Endothelial cell of umbilical vein (primary cell): ENCODE data around the gene KCNMA1. TPM values are rescaled to one million over a fixed set of nuclear protein-coding genes. Genes with fewer than 3 reads are reported as not detected.

ENCODE experiments used
- BruUV-seq: library from RNA; stranded (reverse); fragments of 400-500 nt; replicated peaks from 2 replicates; lab custom pipeline; 2021; lab: Mats Ljungman, UMichigan
- CTCF ChIA-PET: fragments of 300-600, 350-600 bp; sonication (Branson Sonifier 250); formaldehyde crosslinking; loops from one replicate; lab custom pipeline; 2021; ENCODE audit warnings: antibody characterized with exemption, inconsistent platforms; lab: Charles Lee
- POLR2A ChIA-PET: fragments of 300-600, 350-600 bp; sonication (Branson Sonifier 250); formaldehyde crosslinking; loops from one replicate; lab custom pipeline; 2021; ENCODE audit warnings: antibody characterized with exemption, inconsistent platforms; lab: Charles Lee
- DNase-seq: peaks from one replicate; pipeline ENCODE4 v3.0.0-alpha.2; 2011; ENCODE audit warnings: low read depth, low spot score
- FAIRE-seq: peaks from 2 replicates; lab custom pipeline; 2011; peaks lifted over from hg19 to GRCh38; lab: Jason Lieb, UNC
- H2AFZ ChIP-seq: 2 replicates; pipeline ENCODE4 v1.6.0; 2012; ENCODE audit warnings: low read depth, low read length, control low read depth, inconsistent platforms
- H3K27ac ChIP-seq: 2 replicates; pipeline ENCODE4 v1.5.1; 2011; ENCODE audit warnings: low read depth, mild to moderate bottlenecking, control low read depth, low read length, moderate library complexity; ENCODE audit not compliant: insufficient read depth
- H3K27me3 ChIP-seq, 2 experiments: 2 replicates each; pipeline versions ENCODE4 v1.6.0 to v1.6.1; 2011; ENCODE audit warnings: low read length in 2 of 2, mixed read lengths in 1 of 2; ENCODE audit not compliant: control insufficient read depth in 2 of 2, insufficient read depth in 2 of 2
- H3K36me3 ChIP-seq, 2 experiments: 2 replicates in 1 of 2; 3 replicates in 1 of 2; pipeline ENCODE4 v1.5.1; 2011; ENCODE audit warnings: low read length in 2 of 2, mild to moderate bottlenecking in 1 of 2, moderate library complexity in 1 of 2; ENCODE audit not compliant: control insufficient read depth in 2 of 2, insufficient read depth in 2 of 2; ENCODE audit errors: extremely low read depth in 1 of 2
- H3K4me1 ChIP-seq: 3 replicates; pipeline ENCODE4 v1.5.1; 2011; ENCODE audit warnings: mild to moderate bottlenecking, low read length; ENCODE audit not compliant: control insufficient read depth, insufficient read depth; ENCODE audit errors: extremely low read depth
- H3K4me2 ChIP-seq: 2 replicates; pipeline ENCODE4 v1.6.1; 2011; ENCODE audit warnings: low read length, control low read depth, mixed read lengths; ENCODE audit not compliant: insufficient read depth
- H3K4me3 ChIP-seq, 3 experiments: fragments of 200-600 bp in 1 of 3; sonication (generic), shearing (Covaris generic) in 1 of 3; replicated peaks in 1 of 3; 2 replicates each; pipeline ENCODE4 v1.5.1; 2011 to 2016; ENCODE audit warnings: control low read depth in 3 of 3, low read length in 3 of 3, mild to moderate bottlenecking in 2 of 3, inconsistent platforms in 1 of 3, low read depth in 1 of 3, moderate library complexity in 1 of 3; ENCODE audit not compliant: insufficient read depth in 1 of 3
- H3K79me2 ChIP-seq: 2 replicates; pipeline ENCODE4 v1.6.0; 2012; ENCODE audit warnings: low read length, inconsistent platforms; ENCODE audit not compliant: control insufficient read depth, insufficient read depth
- H3K9ac ChIP-seq: replicated peaks from 2 replicates; pipeline ENCODE3; 2011; ENCODE audit warnings: low read length, control low read depth; ENCODE audit not compliant: insufficient read depth; ENCODE audit errors: extremely low read depth
- H3K9me1 ChIP-seq: replicated peaks from 3 replicates; pipeline ENCODE4 v1.6.0; 2011; ENCODE audit warnings: mild to moderate bottlenecking, low read length; ENCODE audit not compliant: control insufficient read depth, insufficient read depth; ENCODE audit errors: extremely low read depth
- H3K9me3 ChIP-seq: replicated peaks from 2 replicates; pipeline ENCODE4 v1.5.1; 2012; ENCODE audit warnings: low read length, inconsistent platforms; ENCODE audit not compliant: control insufficient read depth, insufficient read depth
- H4K20me1 ChIP-seq: replicated peaks from 2 replicates; pipeline ENCODE3; 2011; ENCODE audit warnings: mild to moderate bottlenecking, low read length; ENCODE audit not compliant: control insufficient read depth, insufficient read depth; ENCODE audit errors: extremely low read depth
- EZH2 ChIP-seq: IDR thresholded peaks from 2 replicates; pipeline ENCODE4 v1.6.1; 2012; ENCODE audit warnings: borderline replicate concordance, low read depth, mild to moderate bottlenecking, moderate library complexity, low read length, inconsistent platforms; ENCODE audit not compliant: severe bottlenecking
- FOS ChIP-seq: IDR thresholded peaks from 2 replicates; pipeline ENCODE4 v1.6.1; 2011; ENCODE audit warnings: mild to moderate bottlenecking, low read length, moderate library complexity, borderline replicate concordance; ENCODE audit not compliant: insufficient read depth
- GATA2 ChIP-seq: IDR thresholded peaks from 2 replicates; pipeline ENCODE4 v1.7.0; 2011; ENCODE audit warnings: low read depth, mild to moderate bottlenecking, moderate library complexity, mixed read lengths, low read length; ENCODE audit not compliant: insufficient read length, insufficient read depth
- JUN ChIP-seq: IDR thresholded peaks from 2 replicates; pipeline ENCODE4 v1.6.1; 2011; ENCODE audit warnings: borderline replicate concordance, low read depth; ENCODE audit not compliant: insufficient read length, insufficient read depth
- MYC ChIP-seq: IDR thresholded peaks from one replicate; pipeline ENCODE4 v1.6.1; 2011; ENCODE audit warnings: mild to moderate bottlenecking, low read depth, low read length
- POLR2A ChIP-seq: IDR thresholded peaks from 2 replicates; pipeline ENCODE4 v1.6.1; 2012; ENCODE audit warnings: low read depth, mild to moderate bottlenecking, control low read depth, low read length
- POLR2AphosphoS5 ChIP-seq: IDR thresholded peaks from 2 replicates; pipeline ENCODE4 v1.6.1; 2012; ENCODE audit warnings: low read depth, mild to moderate bottlenecking, control low read depth, low read length, moderate library complexity; ENCODE audit not compliant: insufficient read depth
- dilution Hi-C: fragments of 300-500 bp; cut with MboI; formaldehyde crosslinking; loops from one replicate; pipeline ENCODE4 v1.15.0; 2019; ENCODE audit warnings: low sequenced_read_pairs; ENCODE audit not compliant: extremely low pct_ligation_motif_present
- intact Hi-C: fragments of 100-400 bp; cut with micrococcal nuclease; formaldehyde crosslinking; loops from one replicate; pipeline ENCODE4 v1.10.0; 2022
- polyA plus RNA-seq, 4 experiments: library from polyadenylated mRNA; depleted of rRNA in 3 of 4; stranded (reverse) in 3 of 4; unstranded in 1 of 4; fragments of >200 nt; gene quantifications; 2 replicates each; pipeline versions ENCODE4 v1.2.1 to v1.2.3, GENCODE V29; 2011 to 2012; ENCODE audit warnings: missing spikeins in 1 of 4
- total RNA-seq: library from RNA; stranded (reverse); gene quantifications from 2 replicates; pipeline ENCODE4 v1.2.3, GENCODE V29; 2021
- TF ChIP-seq, protein P1 (sequence below): IDR thresholded peaks from 2 replicates; pipeline ENCODE4 v1.6.1; 2011; ENCODE audit not compliant: insufficient read depth, insufficient read length
- TF ChIP-seq, protein P2 (sequence below), 2 donors: IDR thresholded peaks; 1 replicate in 1 of 2; 2 replicates in 1 of 2; pipeline ENCODE4 v1.5.1; 2011; ENCODE audit warnings: low read length in 2 of 2, mild to moderate bottlenecking in 2 of 2, moderate library complexity in 2 of 2, control low read depth in 1 of 2, inconsistent platforms in 1 of 2, low read depth in 1 of 2; ENCODE audit not compliant: insufficient read depth in 1 of 2; ENCODE audit errors: extremely low read depth in 1 of 2

Gene KCNMA1
- total and polyA plus RNA-seq, 2 donors (not counting 3 experiments of a cell fraction or from before 2014, with no cell fraction given): 0.10 to 0.82 TPM

DNA sequence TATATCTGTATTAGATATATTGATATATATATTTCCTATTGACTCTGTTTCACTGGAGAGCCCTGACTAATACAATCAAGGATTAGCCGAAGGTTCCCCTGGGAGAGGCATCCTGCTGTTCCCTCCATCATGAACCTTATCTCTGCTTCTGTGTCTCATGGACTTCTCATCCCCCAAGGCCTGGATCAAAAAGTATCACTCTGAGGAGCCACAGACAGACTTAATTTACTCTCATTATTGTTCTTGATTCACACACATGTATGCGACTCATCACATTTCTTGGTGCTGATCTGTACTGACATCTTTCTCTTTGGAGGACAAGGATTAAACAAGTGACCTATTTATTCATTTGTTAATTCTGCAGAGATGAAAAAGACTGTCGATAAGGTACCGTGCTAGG lies 550.2 kb downstream of the KCNMA1 start:
- no peak overlapping the region for H3K9ac ChIP-seq
- H2AFZ ChIP-seq: no peak overlapping the region
- dilution Hi-C loops (no loop called here), intact Hi-C loops (no loop called here)
- H3K79me2 ChIP-seq: no peaks in the 10 kb centered on the region
- CTCF ChIA-PET: no interaction called here
- H3K9me3 ChIP-seq: no peaks in the 10 kb centered on the region
- H3K4me3 ChIP-seq: no peak overlapping the region
- H3K4me2 ChIP-seq: no peak overlapping the region
- H3K9me1 ChIP-seq: no peaks in the 10 kb centered on the region
- no peak overlapping the region for H3K27ac ChIP-seq
- H3K27me3 ChIP-seq: no peaks in the 10 kb centered on the region
- BruUV-seq: no TSS peak
- no peak for TF ChIP-seq POLR2AphosphoS5
- TF ChIP-seq, protein P1, sequence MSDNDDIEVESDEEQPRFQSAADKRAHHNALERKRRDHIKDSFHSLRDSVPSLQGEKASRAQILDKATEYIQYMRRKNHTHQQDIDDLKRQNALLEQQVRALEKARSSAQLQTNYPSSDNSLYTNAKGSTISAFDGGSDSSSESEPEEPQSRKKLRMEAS: no peak
- TF ChIP-seq MYC: no peak
- TF ChIP-seq FOS: no peak
- no peak for TF ChIP-seq GATA2
- TF ChIP-seq POLR2A: no peak
- no peak for TF ChIP-seq JUN
- TF ChIP-seq, protein P2, sequence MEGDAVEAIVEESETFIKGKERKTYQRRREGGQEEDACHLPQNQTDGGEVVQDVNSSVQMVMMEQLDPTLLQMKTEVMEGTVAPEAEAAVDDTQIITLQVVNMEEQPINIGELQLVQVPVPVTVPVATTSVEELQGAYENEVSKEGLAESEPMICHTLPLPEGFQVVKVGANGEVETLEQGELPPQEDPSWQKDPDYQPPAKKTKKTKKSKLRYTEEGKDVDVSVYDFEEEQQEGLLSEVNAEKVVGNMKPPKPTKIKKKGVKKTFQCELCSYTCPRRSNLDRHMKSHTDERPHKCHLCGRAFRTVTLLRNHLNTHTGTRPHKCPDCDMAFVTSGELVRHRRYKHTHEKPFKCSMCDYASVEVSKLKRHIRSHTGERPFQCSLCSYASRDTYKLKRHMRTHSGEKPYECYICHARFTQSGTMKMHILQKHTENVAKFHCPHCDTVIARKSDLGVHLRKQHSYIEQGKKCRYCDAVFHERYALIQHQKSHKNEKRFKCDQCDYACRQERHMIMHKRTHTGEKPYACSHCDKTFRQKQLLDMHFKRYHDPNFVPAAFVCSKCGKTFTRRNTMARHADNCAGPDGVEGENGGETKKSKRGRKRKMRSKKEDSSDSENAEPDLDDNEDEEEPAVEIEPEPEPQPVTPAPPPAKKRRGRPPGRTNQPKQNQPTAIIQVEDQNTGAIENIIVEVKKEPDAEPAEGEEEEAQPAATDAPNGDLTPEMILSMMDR (IDR thresholded peaks at IDR 0.05; ENCODE audit: extremely low read depth in 1 of 2, insufficient read depth in 1 of 2, low read depth in 1 of 2, low read length in 2 of 2): no peak
- TF ChIP-seq EZH2: no peak
- DNase-seq (no peak), FAIRE-seq (no peak)
- no peaks in the 10 kb centered on the region for H3K36me3 ChIP-seq
- H3K4me1 ChIP-seq: no peaks in the 10 kb centered on the region
- H4K20me1 ChIP-seq: no peaks in the 10 kb centered on the region
- POLR2A ChIA-PET: no interaction called here
